GM12875 (cell line): ENCODE measurements around the gene ZMYND10.

Experiments
- H3K4me3 ChIP-seq: one replicate; pipeline ENCODE4 v1.5.1; 2011; ENCODE audit warnings: low read depth, low read length, control low read depth
- TF ChIP-seq, protein P1 (sequence below): IDR thresholded peaks from 2 replicates; pipeline ENCODE4 v1.5.1; 2011; ENCODE audit warnings: low read depth, mild to moderate bottlenecking, control low read depth, inconsistent platforms, low read length, moderate library complexity, borderline replicate concordance; ENCODE audit not compliant: insufficient read depth

The ZMYND10 gene

GRCh38 chr3:50333744-50334328 lies 11.7 kb downstream of the ZMYND10 start:
- H3K4me3 ChIP-seq, result no peak overlapping the region
- TF ChIP-seq, protein P1, sequence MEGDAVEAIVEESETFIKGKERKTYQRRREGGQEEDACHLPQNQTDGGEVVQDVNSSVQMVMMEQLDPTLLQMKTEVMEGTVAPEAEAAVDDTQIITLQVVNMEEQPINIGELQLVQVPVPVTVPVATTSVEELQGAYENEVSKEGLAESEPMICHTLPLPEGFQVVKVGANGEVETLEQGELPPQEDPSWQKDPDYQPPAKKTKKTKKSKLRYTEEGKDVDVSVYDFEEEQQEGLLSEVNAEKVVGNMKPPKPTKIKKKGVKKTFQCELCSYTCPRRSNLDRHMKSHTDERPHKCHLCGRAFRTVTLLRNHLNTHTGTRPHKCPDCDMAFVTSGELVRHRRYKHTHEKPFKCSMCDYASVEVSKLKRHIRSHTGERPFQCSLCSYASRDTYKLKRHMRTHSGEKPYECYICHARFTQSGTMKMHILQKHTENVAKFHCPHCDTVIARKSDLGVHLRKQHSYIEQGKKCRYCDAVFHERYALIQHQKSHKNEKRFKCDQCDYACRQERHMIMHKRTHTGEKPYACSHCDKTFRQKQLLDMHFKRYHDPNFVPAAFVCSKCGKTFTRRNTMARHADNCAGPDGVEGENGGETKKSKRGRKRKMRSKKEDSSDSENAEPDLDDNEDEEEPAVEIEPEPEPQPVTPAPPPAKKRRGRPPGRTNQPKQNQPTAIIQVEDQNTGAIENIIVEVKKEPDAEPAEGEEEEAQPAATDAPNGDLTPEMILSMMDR, result no peak

GRCh38 chr3:50331364-50331907 lies 14.1 kb downstream of the ZMYND10 start:
- H3K4me3 ChIP-seq, result no peak overlapping the region
- TF ChIP-seq, protein P1, result no peak

GRCh38 chr3:50330330-50330729 lies 15.2 kb downstream of the ZMYND10 start:
- TF ChIP-seq, protein P1, result no peak
- no peak overlapping the region for H3K4me3 ChIP-seq

DNA sequence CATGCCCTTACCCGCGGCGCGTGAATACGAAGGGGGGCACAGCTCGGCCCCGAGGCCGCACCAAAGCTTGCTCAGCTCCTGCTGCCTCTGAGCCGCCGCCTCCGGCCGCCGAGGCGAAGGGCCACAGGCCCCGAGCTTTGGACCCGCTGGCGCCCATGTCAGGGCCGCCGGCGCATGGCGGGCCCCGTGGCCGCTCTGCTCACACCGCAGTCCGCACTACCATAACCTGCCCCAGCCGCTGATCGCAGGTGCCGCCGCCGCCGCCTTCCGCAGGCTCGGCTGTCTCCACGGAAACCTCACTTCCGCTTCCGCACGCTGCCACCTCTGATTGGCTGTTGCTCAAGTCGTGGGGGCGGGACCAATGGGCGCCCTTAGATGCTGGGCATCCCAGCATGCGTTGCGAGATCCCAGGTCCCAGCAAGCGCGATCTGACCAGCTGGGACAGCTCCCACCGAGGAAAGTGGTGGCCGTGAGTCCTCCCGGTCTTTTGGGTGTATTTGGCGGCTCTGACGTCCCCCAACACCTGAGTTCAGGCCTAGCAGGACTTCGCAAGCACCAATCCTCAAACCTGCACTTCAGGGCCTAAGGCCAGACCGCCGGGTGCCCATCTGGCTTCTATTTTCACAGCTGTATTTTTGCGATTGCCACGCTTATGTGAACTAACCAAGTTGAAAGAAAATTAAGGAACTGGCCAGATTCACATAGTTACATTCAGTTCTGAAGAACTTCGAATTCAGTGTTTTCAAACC lies 17.4 kb downstream of the ZMYND10 start, which contains the start of gene TUSC2:
Gene TUSC2 (minus strand): TSS at position 281 of the 749 bp plus-strand sequence. CDS start 124 bp downstream, at position 157.
- TF ChIP-seq, protein P1, result no peak
- peak within 1 kb of the TSS; percentile 81 for H3K4me3 ChIP-seq

GRCh38 chr3:50327129-50327528 lies 18.4 kb downstream of the ZMYND10 start:
- H3K4me3 ChIP-seq, result peak overlapping the region; percentile 81

GRCh38 chr3:50326182-50326541 lies 19.4 kb downstream of the ZMYND10 start:
- TF ChIP-seq, protein P1, result no peak
- H3K4me3 ChIP-seq, result no peak overlapping the region

More at GRCh38 chr3:50327129-50327528, 18.4 kb downstream of the ZMYND10 start:
- TF ChIP-seq, protein P1, result no peak

GRCh38 chr3:50325497-50326181 lies 19.9 kb downstream of the ZMYND10 start:
- TF ChIP-seq, protein P1, result no peak
- H3K4me3 ChIP-seq, result no peak overlapping the region
